HG03066 (cell line): ENCODE data around the gene OLFML2B.
A peak's percentile ranks its signal among the peaks of the same experiment; 100 is the strongest.
"Not testable (repeated sequence)": the region's sequence is repeated elsewhere in the genome, so short reads cannot be mapped to it uniquely, and the experiment has no call there.

Experiments used
- ATAC-seq: cut with Tn5 transposase; IDR thresholded peaks from one replicate; pipeline ENCODE4 v1.9.1; 2021; ENCODE audit warnings: low read depth; ENCODE audit not compliant: unreplicated experiment

OLFML2B gene

DNA sequence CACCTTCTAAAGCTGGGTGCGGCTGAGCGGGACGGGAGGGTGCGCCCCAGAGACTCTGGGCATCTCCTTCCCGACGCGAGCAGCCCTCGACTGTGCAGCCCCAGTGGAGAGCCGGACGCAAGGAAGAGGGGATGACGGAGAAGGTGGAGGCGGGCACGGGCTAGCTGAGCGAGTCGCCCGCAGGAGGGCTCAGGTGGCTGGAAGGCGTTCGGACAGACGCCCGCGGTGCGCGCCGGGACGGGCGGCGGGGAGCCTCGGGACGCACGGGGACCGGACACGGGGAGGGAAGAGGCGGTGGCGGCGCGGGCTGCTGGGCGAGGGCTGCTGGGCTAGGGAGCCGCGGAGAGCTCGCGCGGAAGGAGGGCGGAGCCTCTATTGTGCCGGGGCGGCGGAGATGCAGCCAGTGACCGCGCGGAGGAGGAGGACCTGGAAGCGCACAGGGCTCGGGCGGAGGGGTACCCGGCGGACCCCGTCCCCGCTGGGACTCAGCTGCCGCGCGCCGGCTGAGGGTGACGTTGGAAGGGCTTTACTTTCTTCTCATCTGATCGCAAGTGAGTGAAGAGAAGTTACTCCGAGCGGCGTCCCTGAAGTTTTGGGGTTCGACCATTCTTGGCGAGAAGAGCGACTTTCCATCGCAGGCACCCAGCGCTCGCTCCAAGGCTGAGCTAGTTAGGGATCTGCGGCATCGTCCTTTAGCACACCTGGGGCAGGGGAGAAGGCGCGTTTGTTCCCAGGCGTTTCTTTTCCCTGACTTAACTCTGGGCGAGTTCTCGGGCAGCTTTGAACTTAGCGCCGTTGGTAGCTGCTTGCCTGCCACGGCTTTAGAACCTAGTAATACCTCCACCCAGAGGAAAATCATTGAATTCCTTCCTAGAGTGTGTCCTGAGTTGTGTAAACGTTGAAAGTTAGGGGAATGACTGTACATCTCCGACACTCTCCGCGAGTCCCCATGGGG lies at the start of gene OLFML2B:
TSS of gene OLFML2B (minus strand) at position 323 of the 955 bp plus-strand sequence. CDS start 439 bp downstream, outside the sequence.
- peak; percentile 66 for ATAC-seq

DNA sequence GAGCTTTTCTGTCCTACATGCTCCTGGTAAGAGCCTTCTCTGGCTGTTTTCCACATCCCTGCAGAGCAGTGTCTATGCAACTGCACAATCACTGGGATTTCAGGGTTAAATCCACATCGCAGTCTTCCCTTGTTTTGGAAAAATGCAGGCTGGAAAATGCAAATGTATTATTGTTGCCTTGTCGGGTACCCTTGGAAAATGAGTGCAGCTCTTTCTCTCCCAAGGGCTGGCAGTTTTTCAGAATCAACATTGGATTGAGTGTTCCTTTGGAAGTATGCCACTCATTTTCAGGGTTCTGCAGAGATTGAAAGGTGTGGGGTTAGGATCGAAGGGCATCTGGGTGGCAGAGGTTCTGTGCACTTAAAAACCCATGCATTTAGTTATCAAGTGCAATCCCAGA lies 49.1 kb upstream of the OLFML2B start:
- no peak for ATAC-seq

DNA sequence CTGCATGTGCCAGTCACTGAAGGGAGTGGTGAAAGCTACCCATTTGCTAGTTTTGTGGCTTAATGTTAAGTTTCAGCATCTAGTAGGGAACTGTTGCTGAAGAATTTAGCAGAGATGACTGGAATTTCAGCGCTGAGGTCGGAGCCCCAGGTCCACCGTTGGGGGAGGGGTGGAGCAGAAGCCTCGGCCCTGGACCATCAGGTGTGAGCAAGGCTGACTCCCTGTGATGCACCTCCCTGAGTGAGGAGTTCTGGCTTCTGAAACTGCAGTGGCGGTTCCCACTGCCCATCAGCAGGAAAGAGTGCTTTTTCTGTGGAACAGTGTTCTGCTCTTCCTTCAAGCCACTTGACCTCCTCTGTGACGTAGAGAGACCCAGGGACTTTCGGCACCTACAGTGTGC lies 47.2 kb upstream of the OLFML2B start:
- no peak for ATAC-seq

DNA sequence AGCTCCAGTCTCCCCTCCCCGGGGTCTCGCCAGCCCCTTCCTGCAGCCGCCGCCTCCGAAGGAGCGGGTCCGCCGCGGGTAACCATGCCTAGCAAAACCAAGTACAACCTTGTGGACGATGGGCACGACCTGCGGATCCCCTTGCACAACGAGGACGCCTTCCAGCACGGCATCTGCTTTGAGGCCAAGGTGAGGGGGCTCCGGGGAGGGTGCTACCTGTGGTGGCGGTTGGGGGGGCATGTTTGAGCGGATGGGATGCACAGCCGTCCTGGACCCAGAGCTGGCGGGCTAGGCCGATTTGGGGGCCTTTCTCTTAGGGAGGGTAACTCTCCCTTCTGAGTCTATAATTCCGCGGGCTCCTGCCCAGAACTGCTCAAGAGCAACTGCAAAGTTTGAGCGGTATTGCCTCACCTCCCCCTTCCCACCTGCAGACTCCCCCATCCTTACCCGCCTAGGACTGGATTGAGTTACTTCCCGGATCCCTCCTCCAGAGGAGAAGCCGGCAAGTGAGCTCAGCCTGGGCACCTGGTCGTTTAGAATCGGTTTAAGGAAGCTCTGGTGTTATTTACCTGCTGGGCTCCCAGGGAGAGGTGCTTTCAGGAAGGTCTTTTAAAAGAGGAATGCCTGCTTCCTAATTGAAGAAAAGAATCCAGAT lies 46.6 kb upstream of the OLFML2B start:
- no peak for ATAC-seq

DNA sequence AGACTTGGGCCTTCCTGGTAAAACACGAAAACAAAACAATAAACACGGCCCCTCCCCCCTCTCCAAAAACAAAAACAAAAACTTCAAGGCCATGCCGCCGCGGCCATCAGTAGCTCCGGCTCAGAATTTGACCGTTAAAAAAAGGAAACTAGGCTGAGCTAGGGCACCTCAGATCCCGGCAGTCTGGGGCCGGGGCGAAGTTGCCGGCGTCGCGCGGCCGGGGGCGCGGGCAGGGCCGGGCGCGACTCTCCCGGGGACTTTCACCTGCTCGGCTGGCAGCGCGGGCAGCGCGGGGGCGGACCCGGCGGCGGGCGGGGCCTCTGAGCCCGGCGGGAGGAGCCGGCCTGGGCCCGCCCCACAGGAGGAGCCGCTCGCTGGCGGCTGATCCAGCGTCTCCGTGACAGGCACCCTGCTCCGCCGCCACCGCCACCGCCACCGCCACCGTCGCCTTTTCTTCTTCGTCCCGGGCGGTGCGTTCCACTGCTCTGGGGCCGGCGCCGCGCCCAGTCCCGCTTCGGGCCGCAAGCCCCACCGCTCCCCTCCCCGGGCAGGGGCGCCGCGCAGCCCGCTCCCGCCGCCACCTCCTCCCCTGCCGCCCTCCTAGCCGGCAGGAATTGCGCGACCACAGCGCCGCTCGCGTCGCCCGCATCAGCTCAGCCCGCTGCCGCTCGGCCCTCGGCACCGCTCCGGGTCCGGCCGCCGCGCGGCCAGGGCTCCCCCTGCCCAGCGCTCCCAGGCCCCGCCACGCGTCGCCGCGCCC lies 45.8 kb upstream of the OLFML2B start, which contains the start of gene NOS1AP:
TSS of gene NOS1AP (plus strand) at position 358 of the 760 bp plus-strand sequence. CDS start 487 bp downstream, outside the sequence.
- peak; percentile 99 for ATAC-seq

DNA sequence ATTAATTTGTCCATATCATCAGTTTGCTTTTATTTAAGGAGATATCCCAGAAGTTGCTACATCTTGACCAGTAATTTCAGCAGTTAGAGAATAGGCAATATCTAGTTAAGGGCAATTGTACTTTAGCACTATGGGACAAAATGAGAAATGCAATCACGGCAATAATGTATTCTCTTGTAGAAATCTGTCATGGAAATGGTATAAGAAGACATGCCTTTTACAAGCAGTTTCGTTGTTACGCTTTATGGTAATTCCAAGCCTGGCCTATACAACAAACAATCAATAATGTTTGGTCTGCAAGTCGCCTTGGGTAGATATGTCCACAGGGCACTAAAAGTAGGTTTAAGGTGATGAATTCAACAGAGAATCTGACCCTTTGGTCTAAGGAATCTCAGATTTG lies 44.6 kb upstream of the OLFML2B start:
- no peak for ATAC-seq

DNA sequence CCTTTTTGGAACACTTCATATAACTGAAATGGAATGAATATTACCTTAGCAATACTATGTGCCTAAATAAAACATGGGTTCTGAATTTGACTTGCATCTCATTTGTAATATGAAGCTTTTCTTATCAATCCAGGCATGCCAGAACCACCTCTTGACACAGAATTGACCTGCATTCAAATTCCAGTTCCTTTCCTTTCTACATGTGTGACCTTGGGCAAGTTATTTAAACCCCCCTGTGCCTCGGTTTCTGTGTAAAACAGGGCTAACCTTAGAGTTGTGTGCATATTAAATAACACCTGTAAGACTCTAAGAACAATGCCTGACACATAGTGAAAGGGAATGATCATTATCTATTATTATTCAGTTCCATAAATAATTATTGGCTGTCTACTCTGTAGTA lies 43.8 kb upstream of the OLFML2B start:
- no peak for ATAC-seq

DNA sequence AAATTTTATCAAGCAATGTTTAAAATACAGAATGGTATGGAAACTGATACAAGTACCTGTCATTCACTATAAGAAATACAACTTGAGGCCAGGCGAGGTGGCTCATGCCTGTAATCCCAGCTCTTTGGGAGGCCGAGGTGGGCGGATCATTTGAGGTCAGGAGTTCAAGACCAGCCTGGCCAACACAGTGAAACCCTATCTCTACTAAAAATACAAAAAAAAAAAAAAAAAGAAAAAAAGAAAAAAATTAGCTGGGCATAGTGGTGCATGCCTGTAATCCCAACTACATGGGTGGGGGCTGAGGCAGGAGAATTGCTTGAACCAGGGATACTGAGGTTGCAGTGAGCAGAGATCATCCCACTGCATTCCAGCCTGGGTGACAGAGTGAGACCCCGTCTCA lies 43.2 kb upstream of the OLFML2B start:
- not testable (repeated sequence) for ATAC-seq

DNA sequence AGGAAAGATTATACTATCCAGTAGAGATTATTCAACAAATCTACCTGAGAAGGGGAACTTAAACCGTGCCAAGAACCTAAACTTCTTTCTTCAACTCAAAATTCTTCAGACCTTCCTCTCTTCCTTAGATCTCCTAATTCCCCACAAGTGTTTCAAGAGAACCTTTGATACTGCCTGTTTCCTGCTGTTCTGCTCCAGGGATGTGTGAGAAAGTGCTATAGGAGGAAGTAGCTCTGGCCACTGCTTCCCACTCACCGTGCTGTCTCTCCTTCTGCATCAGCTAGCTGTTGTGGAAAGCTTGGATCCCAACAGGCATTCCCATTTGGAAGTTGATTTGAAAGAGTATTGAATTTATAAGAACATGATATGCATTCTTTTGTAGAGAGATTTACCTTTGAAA lies 41.3 kb upstream of the OLFML2B start:
- no peak for ATAC-seq

DNA sequence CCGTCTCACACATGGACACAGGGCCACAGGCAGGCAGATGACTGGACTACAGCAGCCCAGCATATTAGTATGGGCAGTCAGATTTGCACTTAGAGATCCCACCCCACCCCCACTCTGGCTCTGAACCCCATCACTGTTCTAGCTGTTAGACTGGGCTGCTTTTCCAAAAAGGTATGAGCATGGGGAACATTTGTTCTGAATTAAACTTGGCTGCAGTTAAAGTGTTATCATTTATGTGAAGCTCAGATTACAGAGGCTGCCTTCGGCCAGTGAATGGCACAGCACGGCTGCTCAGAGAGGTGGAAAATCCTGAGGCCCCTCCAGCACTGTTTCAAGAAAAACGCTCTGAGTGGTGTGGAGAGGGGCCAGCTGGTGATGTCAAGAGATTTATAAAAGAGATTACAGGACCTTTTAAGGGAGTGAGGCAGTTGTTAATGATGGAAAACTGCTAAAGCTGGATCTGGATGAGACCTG lies 38.9 kb upstream of the OLFML2B start:
- no peak for ATAC-seq

DNA sequence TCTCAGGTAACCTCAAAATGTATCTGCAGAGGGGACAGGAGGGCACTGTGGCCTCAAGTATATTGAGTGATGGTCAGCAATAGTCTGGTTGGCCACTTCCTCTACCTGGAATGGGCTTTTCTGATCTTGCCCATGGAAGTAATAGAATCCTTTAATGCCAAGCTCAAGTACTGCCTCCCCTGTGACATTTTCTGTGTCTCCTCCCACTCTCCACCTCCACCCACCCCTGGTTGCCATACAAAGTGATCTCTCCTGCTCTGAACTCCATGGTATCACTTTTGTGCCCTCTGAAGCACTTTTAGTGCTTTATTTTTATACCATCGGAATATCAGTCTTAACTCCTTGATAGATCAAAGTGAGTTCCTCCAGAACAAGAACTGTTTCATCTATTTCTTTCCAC lies 36.6 kb upstream of the OLFML2B start:
- ATAC-seq = no peak

DNA sequence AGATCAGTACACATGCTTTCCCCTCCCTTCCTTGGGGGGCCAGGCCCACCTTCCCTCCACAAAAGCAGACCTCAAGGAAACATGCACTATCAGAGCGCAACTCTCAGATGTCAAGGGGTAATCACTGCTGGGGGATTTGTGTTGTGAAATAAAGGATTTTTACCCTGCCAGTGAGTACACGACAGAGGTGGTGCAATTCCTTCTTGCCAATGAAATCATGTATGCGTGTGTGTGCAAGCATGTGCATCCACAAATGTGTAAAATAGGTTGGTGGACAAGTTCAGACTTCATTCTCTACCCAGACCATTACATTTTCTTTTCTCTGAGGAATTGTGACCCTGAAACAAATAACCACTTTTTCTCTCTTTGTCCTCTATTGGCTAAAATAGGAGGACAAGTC lies 36.1 kb upstream of the OLFML2B start:
- no peak for ATAC-seq

DNA sequence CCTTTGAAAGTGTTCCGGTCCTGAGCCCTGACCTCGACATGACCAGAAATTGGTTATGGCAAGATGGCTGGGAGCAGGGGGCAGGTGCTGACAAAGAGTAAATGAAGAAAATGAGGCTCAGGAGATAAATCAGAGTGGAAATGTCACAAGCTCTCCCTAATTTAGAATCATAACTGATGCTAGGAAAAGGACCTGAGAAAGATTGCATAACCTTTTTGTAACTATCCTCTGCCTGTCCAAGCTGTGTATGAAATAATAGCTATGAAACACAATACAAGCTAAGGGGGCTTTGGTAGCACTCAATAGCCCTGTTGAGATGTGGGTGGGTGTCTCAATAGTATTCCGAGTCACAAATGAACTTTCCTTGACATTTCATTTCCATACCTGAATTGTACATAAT lies 32.9 kb upstream of the OLFML2B start:
- no peak for ATAC-seq

DNA sequence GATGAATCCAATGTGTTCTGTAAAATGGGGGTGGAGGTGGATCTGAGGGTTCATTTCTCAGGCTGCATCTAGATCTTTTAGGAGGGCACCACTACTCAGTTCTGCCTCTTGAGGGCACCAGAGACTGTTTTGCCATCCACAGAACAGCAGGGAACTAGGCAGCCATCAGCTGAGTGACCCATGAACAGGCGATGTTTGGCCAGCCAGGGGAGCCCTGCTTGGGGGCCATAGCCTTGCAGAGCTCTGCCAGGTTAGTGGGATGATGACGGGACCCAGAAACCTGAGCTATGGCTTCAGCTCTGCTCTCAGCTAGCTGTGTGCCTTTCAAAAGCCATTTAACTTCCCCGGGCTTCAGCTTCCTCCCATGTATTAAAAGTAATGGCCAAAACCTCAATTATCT lies 32.4 kb upstream of the OLFML2B start:
- no peak for ATAC-seq

DNA sequence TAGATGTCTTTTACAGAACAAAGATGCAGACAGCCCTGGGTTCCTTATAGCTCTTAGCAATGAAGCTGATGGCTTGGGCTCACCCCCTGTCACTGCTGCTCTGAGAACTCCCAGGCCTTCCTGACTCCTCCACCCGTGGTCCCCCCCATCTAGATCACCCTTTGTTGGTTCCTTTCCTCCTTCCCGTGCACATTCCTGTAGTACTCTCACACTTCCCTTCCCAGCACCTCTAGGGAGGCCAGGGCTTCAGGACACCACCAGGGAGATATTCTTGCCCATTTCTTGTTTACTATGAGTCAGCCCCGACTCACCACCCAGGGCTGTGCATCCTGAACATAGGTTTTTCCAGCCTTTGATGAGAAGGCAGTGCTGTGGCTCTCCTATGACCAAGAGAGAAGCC lies 31.4 kb upstream of the OLFML2B start:
- no peak for ATAC-seq

DNA sequence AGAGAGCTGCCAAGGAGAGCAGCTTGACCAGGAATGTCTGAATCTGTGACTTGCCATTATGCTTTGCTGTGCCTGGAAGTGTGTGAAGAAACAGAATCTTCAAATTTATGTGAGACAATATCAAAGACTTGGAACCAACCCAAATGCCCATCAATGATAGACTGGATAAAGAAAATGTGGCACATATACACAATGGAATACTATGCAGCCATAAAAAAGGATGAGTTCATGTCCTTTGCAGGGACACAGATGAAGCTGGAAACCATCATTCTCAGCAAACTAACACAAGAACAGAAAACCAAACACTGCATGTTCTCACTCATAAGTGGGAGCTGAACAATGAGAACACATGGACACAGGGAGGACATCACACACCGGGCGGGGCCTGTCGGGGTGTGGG lies 30.3 kb upstream of the OLFML2B start:
- ATAC-seq = not testable (repeated sequence)

DNA sequence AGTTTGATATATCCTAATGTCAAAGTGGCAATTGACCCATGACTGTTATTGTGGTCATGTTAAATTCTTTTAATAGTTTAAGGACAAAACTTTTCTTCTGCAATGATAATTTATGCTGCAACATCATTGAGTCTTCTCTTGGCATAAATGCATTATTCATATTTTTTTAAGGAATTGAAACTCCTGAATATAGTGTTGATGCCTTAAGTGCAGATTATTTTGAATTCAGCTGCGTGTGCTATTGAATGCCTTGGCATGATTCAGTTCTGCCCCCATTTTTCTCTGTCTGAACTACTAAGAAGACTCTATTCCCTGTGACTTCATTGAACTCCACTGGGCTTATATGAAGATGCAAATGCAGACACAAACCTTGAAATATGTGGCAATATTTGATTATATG lies 23.3 kb upstream of the OLFML2B start:
- ATAC-seq = no peak

DNA sequence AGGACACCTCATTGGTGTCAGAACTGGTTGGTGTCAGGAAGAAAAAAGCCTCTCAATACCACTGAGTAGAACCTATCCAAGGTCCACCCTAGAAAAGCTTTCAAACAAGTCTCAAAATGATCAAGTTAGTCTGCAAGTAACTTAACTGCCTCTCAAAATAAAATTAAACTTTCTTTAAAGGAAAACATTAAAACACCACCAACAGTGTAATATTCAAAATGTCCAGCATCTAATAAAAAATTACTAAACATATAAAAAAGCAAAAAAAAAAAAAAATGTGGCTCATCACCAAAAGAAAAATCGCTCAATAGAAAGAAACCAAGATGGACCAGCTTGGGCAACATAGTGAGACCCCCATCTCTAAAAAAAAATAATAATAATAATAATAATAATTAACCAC lies 18.7 kb upstream of the OLFML2B start:
- no peak for ATAC-seq

DNA sequence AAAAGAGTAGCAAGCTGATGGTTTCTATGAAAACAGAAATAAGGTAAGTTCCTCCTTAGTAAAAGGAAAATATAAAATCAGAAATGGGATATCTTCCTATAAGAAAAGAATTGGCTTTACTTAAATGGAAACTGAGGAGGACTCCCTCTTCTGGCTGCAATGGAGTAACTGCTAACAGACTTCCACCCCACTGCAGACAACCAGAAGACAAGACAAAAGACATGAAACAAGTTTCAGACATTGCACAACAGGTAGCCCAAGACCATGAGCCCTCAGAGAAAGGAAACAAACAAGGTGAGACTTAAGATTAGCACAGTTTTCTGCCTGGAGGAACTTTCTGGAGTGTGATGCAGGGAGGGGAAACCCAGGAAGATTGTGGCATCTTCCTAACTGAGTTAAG lies 17.0 kb upstream of the OLFML2B start:
- ATAC-seq = no peak

DNA sequence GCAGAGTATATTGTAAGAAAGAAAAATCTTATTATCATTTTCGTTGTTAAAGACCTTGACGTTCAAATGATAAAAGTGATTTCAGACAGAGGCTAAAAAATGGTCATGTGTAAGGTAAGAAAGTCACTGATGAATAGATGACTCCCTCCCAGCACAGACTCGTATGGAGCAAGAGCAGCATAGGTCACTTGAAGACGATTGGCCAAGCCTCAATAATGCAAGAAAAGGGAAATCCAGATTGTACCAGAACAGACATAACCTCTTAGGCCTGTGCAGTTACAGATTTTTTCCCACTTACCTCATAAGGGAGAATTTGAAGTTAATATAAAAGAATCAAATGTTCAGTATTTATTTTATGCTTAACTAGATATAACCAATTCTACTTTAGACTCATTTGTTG lies 16.3 kb upstream of the OLFML2B start:
- ATAC-seq = no peak

DNA sequence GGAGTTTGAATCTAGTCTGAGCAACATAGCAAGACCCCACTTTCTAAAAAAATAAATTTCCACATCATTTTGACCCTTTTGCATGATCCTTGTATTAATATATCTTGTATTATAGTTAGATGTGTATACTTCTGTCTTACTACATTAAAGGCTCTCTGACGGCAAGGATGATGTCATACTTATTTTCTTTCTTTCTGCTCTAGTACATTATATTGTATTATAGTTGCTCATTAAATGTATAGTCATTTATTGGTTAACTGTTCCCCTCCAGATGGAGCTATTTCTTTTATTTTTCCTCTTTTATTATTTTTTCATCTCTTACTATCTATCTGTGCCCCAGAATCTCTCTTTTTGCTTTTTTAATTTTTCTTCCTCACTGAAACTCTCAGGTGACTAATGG lies 15.0 kb upstream of the OLFML2B start:
- ATAC-seq = no peak
